TTC549 (cell line): ENCODE data around the gene RAPGEF1.
"Not testable (repeated sequence)": the region's sequence is repeated elsewhere in the genome, so short reads cannot be mapped to it uniquely, and the experiment has no call there.

ENCODE experiments used
- FAIRE-seq: peaks from 2 replicates; lab custom pipeline; 2012; peaks lifted over from hg19 to GRCh38; lab: Jason Lieb, UNC

Gene RAPGEF1, protein sequence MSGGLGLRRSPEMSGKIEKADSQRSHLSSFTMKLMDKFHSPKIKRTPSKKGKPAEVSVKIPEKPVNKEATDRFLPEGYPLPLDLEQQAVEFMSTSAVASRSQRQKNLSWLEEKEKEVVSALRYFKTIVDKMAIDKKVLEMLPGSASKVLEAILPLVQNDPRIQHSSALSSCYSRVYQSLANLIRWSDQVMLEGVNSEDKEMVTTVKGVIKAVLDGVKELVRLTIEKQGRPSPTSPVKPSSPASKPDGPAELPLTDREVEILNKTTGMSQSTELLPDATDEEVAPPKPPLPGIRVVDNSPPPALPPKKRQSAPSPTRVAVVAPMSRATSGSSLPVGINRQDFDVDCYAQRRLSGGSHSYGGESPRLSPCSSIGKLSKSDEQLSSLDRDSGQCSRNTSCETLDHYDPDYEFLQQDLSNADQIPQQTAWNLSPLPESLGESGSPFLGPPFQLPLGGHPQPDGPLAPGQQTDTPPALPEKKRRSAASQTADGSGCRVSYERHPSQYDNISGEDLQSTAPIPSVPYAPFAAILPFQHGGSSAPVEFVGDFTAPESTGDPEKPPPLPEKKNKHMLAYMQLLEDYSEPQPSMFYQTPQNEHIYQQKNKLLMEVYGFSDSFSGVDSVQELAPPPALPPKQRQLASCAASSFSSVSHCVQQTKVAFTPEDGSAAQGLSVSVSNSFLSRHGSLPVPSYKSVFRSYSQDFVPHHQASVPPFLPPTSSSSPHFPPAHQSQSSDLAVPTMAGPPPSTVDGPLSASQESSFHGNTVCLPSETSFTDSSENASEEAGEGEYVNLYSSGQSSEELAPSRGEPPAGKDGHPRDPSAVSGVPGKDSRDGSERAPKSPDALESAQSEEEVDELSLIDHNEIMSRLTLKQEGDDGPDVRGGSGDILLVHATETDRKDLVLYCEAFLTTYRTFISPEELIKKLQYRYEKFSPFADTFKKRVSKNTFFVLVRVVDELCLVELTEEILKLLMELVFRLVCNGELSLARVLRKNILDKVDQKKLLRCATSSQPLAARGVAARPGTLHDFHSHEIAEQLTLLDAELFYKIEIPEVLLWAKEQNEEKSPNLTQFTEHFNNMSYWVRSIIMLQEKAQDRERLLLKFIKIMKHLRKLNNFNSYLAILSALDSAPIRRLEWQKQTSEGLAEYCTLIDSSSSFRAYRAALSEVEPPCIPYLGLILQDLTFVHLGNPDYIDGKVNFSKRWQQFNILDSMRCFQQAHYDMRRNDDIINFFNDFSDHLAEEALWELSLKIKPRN (N-terminal part only)

DNA sequence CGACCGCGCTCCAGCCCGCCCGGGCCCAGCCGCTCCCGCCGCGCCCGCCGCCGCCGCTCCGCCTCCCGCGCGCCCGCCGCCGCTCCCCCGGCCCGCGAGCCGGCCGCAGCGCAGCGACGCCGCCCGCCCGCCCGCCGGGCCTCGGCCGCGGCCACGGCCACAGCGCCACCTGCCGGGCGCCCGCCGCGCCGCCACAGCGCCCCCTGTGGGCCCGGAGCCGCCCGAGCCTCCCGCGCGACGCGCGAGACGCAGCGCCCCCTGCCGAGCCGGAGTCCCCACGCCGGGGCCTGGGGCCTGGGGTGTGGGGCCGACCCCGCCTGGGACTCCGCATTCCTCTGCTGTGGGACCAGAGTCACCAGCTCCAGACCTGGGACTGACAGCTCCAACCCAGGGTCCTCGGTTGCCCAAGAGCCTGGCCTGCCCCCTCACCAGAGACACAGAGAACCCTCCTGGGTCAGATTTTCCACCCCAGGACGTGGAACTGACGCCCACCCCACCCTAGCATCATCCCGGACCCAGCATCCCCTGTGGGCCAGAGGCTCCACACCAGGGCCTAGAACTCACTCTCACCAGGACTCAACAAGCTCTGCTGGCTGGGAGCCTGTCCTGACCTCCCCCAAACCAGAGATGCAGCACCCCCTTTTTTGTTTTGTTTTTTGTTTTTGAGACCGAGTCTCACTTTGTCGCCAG, at the start of gene RAPGEF1:
RAPGEF1 (minus strand) TSS at position 118 of the 690 bp plus-strand sequence. CDS start 246 bp downstream, outside the sequence.
- FAIRE-seq = no peak

DNA sequence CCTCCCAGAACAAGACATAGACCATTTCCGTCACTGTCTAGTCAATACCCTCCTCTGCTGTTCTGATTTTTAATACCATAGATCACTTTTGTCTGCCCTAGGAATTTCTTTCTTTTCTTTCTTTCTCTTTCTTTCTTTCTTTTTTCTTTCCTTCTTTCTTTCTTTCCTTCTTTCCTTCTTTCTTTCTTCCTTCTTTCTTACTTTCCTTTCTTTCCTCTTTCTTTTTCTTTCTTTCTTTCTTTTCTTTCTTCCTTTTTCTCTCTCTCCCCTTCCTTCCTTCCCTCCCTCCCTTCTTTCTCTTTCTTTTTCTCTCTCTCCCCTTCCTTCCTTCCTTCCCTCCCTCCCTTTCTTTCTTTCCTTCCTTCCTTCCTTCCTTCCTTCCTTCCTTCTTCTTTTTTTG, 49.0 kb upstream of the RAPGEF1 start:
- FAIRE-seq = no peak

- FAIRE-seq = no peak
These were observed 48.0 kb upstream of the RAPGEF1 start for GRCh38 chr9:131787838-131788237.

- FAIRE-seq = no peak
These were observed 45.0 kb upstream of the RAPGEF1 start for GRCh38 chr9:131784748-131785501.

- FAIRE-seq = no peak
These were observed 41.2 kb upstream of the RAPGEF1 start for GRCh38 chr9:131781069-131781468.

GRCh38 chr9:131776473-131776872, 36.6 kb upstream of the RAPGEF1 start:
- FAIRE-seq = no peak

DNA sequence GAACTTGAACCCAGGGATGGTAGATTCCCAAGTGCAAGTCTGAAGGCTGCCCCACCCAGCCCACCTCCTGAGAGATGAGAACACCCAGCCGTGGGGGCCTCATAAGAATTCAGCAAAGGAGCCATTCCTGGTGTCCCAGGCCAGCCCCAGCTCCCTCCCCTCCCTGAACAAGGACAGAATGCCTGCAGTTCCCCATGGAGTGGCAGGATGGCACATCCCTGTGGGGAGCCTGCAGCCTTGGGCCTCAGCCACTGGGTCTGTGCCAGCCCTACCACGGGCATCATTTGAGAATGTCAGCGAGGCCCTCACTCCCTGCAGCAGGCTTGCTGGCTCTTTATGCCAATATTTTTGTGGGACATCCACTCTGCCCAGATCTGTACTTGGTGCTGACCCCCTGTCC, 36.2 kb upstream of the RAPGEF1 start:
- FAIRE-seq = no peak

DNA sequence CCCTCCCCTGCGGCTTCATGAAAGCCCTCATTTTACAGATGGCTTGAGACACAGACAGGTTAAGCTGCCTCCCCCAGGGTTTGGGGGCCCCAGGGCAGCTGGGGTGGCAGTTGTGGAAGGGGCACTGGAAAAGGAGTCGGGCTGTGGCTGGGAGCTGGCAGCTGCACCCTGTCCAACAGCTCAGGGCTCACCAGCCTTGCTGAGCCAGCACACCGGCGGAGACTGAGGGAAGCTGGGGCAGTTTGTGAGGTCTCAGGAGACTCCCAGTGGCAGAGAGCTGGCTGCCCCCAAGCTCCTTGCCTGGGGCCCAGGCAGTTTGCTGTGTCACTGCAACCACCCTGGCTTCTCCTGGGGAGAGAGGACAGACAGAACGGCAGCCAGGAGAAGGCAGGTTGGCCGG, 34.8 kb upstream of the RAPGEF1 start:
- FAIRE-seq = no peak

GRCh38 chr9:131773911-131774379, 34.1 kb upstream of the RAPGEF1 start:
- no peak for FAIRE-seq

- FAIRE-seq = no peak
These were observed 33.1 kb upstream of the RAPGEF1 start for GRCh38 chr9:131772940-131773339.

DNA sequence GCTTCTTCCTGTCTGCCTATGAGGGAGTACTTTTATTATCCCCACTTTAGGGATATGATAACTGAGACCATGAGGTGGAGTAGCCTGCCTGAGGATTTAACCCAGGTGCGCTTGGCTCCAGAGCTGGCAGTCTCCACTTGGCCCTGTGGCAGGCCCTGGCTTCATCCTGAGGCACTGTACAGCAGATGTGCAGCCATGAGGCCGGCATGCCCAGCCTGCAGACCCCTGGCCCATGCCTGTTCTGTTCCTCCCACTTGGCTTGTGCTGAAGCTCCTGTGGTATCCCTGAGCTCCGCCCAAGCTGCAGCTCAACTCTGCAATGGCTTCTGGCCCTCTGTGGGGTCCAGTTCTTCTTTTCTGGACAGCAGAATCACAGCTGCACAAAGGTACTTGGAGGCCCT, 31.8 kb upstream of the RAPGEF1 start:
- FAIRE-seq = no peak

DNA sequence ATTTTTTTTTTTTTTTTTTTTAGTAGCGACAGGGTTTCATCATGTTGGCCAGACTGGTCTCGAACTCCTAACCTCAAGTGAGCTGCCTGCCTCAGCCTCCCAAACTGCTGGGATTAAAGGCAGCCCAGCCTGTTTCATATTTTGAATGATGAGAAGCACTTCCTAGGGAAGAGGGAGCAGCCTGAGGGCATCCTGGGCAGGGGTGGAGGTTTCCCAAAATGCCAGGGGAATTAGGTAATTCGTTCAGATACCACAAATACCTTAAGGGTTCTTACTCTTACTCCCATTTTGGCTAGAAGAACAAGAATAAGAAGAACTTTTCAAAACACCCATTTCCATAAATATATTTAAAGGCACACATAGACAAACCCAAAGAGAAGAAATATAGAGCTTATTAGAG, 29.5 kb upstream of the RAPGEF1 start:
- FAIRE-seq = no peak

DNA sequence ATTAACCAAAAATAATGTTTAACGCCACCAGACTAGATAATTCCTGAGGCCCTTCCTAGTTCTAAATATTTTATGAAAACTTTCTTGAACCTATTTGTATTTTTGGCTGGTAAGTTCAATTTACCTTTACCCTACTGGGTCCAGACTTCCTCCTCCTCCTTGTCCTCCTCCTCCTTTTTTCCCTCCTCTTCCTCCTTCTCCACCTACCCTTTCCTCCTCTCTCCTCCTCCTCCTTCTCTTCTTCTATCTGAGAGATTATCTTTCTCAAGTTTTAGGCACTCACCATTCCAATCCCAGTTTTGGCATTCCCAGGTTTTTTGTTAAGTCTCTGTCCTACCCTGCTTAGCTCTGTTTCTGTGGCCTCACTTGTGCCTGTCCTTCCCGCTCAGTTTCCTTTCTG, 24.7 kb upstream of the RAPGEF1 start:
- no peak for FAIRE-seq

DNA sequence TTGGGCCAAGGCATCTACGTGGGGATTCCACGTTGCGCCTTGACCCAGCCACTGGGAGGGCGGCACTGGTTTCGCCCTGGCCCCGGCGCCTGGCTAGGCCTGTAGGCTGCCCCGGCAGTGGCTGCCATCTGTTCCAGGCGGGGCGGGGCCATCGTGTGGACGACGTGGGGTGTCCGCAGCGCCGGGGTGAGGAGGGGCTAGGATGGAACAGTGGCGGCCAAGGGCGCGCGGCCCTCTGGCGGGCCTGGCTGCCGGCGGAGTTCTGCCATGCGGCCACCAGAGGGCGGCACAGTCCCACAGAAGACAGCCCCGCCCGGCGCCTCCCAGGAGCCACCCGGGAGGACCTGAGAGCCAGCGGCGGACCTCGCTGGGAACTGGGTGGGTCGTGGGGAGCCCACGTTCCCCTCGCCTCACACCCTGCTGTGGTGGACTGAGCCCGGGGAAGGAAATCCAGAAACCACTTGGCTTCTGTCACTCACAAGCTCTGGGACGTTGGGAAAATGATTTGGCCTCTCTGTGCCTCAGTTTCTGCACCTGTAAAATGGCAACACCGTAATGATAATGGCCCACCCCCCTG, 22.6 kb upstream of the RAPGEF1 start:
- FAIRE-seq = no peak

DNA sequence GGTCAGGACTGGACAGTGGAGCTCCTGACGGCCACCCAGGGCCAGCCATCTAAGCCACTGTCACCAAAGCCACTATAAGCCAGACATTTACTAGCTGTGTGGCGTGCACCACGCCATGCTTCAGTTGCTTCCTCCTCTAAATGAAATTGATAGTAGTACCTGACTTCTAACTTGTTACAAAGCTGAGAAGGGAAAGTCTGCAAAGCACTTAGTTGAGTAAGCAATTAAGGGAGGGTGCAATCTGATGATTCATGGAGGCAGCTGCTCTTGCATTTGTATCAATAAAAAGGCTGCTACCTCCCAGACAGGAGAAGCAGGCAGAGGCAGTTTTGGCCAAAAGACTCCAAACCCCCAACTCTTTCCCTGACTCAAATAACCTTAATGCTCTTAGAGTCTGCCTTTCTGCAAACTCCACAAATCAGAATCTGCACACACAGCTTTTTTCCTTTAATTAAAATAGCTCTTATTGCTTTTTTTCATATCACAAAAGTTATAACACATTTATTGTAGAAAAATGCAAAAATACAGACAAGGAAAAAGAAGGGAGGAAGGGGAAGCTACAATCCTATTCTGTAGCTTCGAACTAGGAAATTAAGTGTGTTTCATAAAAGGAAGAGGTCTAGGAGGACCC, 19.3 kb upstream of the RAPGEF1 start:
- FAIRE-seq = no peak

- FAIRE-seq = no peak
These were observed 17.7 kb upstream of the RAPGEF1 start for GRCh38 chr9:131757549-131757948.

DNA sequence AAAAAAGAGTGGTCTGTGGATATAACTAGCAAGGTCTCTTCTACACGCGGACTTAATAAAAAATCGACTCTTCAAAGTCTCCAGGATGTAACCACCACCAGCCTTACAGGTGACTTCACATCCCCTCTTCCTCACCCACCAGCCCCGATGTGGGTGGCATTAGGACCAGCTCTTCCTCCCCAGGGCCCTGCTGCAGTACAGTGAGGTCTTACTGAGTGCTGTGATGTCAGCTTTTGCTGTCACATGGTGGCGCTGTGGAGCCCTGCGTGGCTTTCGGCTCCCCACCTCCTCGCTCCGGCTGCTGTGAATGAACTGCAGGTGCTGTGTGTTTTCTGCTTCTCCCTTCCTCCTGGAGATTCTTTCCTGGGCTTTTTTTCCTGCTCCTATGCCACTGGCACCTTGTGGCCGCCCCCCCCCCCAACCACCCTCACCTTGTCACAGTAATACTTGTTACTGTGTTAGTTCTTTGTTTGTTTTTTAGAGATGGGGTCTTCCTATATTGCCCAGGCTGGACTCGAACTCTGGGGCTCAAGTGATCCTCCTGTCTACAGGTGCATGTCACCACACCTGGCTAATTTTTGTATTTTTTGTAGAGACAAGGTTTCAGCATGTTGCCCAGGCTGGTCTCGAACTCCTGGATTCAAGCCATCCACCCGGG, 15.8 kb upstream of the RAPGEF1 start:
- no peak for FAIRE-seq

- no peak for FAIRE-seq
These were observed 15.0 kb upstream of the RAPGEF1 start for GRCh38 chr9:131754846-131755245.

GRCh38 chr9:131753751-131754150, 13.9 kb upstream of the RAPGEF1 start:
- FAIRE-seq = not testable (repeated sequence)
